K562 (cell line): ENCODE data around the gene SMG5.

Experiments used
- KDM1A ChIP-seq, 2 experiments: fragments of 450-650 bp; IDR thresholded peaks; 2 replicates each; pipeline ENCODE4 v1.6.1; 2016; ENCODE audit warnings: mild to moderate bottlenecking in 2 of 2
- PTBP1 ChIP-seq: fragments of 200-400 bp; formaldehyde crosslinking; IDR thresholded peaks from 2 replicates; pipeline ENCODE4 v1.6.1; 2017; ENCODE audit warnings: low read depth, low read length
- RBM39 ChIP-seq: fragments of 200-400 bp; formaldehyde crosslinking; optimal IDR thresholded peaks from 2 replicates; pipeline ENCODE3; 2018; ENCODE audit warnings: low read depth, low read length
- TF ChIP-seq, protein P1 (sequence below): IDR thresholded peaks from 2 replicates; pipeline ENCODE4 v1.6.1; 2016; ENCODE audit warnings: missing genetic modification characterization, missing compliant biosample characterization
- TF ChIP-seq, protein P2 (sequence below): sonication (generic); formaldehyde crosslinking; IDR thresholded peaks from 2 replicates; pipeline ENCODE4 v1.8.1; 2022; ENCODE audit warnings: missing genetic modification reagents
- TF ChIP-seq, protein P3 (sequence below), 3 experiments: IDR thresholded peaks in 2 of 3; conservative IDR thresholded peaks in 1 of 3; 2 replicates each; pipeline ENCODE4 v1.5.1; 2011 to 2012; ENCODE audit warnings: low read length in 3 of 3, mild to moderate bottlenecking in 3 of 3, control low read depth in 2 of 3, improper control_type of control experiment in 1 of 3, inconsistent platforms in 1 of 3, low read depth in 1 of 3, mixed read lengths in 1 of 3, moderate library complexity in 1 of 3; ENCODE audit not compliant: insufficient read depth in 2 of 3

DNA sequence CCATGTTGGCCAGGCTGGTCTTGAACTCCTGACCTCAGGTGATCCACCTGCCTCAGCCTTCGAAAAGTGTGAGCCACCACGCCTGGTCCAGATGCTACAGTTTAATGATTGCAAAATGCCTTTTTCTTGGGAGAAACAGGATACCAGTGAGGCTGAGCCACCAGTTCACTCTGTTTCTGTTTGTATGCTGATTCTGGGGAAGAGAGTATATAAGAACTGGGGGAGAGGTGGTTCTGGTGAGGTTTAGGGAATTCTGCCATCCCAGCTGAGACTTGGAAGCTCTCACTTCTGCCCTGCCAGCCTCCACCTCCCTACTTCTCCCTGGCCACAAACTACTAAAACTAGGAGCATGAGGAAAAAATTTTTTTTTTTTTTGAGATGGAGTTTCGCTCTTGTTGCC is 77.9 kb downstream of the SMG5 start:
- no peak for TF ChIP-seq KDM1A (IDR thresholded peaks at IDR 0.05)
- no peak for TF ChIP-seq PTBP1
- TF ChIP-seq, protein P1, sequence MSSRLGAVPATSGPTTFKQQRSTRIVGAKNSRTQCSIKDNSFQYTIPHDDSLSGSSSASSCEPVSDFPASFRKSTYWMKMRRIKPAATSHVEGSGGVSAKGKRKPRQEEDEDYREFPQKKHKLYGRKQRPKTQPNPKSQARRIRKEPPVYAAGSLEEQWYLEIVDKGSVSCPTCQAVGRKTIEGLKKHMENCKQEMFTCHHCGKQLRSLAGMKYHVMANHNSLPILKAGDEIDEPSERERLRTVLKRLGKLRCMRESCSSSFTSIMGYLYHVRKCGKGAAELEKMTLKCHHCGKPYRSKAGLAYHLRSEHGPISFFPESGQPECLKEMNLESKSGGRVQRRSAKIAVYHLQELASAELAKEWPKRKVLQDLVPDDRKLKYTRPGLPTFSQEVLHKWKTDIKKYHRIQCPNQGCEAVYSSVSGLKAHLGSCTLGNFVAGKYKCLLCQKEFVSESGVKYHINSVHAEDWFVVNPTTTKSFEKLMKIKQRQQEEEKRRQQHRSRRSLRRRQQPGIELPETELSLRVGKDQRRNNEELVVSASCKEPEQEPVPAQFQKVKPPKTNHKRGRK (tag), result no peak
- TF ChIP-seq, protein P2, sequence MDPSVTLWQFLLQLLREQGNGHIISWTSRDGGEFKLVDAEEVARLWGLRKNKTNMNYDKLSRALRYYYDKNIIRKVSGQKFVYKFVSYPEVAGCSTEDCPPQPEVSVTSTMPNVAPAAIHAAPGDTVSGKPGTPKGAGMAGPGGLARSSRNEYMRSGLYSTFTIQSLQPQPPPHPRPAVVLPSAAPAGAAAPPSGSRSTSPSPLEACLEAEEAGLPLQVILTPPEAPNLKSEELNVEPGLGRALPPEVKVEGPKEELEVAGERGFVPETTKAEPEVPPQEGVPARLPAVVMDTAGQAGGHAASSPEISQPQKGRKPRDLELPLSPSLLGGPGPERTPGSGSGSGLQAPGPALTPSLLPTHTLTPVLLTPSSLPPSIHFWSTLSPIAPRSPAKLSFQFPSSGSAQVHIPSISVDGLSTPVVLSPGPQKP (CRISPR knock-in tag), result no peak
- TF ChIP-seq RBM39, result no peak
- TF ChIP-seq, protein P3, sequence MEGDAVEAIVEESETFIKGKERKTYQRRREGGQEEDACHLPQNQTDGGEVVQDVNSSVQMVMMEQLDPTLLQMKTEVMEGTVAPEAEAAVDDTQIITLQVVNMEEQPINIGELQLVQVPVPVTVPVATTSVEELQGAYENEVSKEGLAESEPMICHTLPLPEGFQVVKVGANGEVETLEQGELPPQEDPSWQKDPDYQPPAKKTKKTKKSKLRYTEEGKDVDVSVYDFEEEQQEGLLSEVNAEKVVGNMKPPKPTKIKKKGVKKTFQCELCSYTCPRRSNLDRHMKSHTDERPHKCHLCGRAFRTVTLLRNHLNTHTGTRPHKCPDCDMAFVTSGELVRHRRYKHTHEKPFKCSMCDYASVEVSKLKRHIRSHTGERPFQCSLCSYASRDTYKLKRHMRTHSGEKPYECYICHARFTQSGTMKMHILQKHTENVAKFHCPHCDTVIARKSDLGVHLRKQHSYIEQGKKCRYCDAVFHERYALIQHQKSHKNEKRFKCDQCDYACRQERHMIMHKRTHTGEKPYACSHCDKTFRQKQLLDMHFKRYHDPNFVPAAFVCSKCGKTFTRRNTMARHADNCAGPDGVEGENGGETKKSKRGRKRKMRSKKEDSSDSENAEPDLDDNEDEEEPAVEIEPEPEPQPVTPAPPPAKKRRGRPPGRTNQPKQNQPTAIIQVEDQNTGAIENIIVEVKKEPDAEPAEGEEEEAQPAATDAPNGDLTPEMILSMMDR (IDR thresholded peaks at IDR 0.05 in 2 of 3, conservative IDR thresholded peaks at IDR 0.05 in 1 of 3; ENCODE audit: insufficient read depth in 2 of 3, low read depth in 1 of 3, low read length in 3 of 3), result no peak
